GM21737 (cell line): ENCODE results near the gene KLK13.

Source experiments
- ATAC-seq: cut with Tn5 transposase; IDR thresholded peaks from one replicate; pipeline ENCODE4 v1.9.1; 2021; ENCODE audit warnings: mild to moderate bottlenecking, moderate library complexity; ENCODE audit not compliant: unreplicated experiment

The KLK13 gene

GRCh38 chr19:51023946-51024345 lies 40.9 kb downstream of the KLK13 start:
- ATAC-seq: no peak

- no peak for ATAC-seq
Observed at GRCh38 chr19:51022526-51022925, 42.4 kb downstream of the KLK13 start.

- ATAC-seq: no peak
Observed at GRCh38 chr19:51020988-51021651, 43.8 kb downstream of the KLK13 start.

- no peak for ATAC-seq
Observed at GRCh38 chr19:51019544-51019925, 45.4 kb downstream of the KLK13 start, which contains the start of gene KLK10. TSS of gene KLK10 (minus strand) at chr19:51019709. CDS start at chr19:51019130, 579 bp downstream.

GRCh38 chr19:51018745-51019543 lies 45.9 kb downstream of the KLK13 start:
- no peak for ATAC-seq

GRCh38 chr19:51016798-51017683 lies 47.9 kb downstream of the KLK13 start:
- no peak for ATAC-seq

- no peak for ATAC-seq
Observed at GRCh38 chr19:51015691-51016267, 49.1 kb downstream of the KLK13 start.

- ATAC-seq: no peak
Observed at GRCh38 chr19:51014242-51014641, 50.6 kb downstream of the KLK13 start.

- no peak for ATAC-seq
Observed at GRCh38 chr19:51012661-51013190, 52.2 kb downstream of the KLK13 start.

GRCh38 chr19:51010066-51010795 lies 54.7 kb downstream of the KLK13 start:
- no peak for ATAC-seq

GRCh38 chr19:51009061-51009891 lies 55.6 kb downstream of the KLK13 start:
- ATAC-seq: no peak

GRCh38 chr19:51007488-51007887 lies 57.4 kb downstream of the KLK13 start:
- ATAC-seq: no peak

GRCh38 chr19:51006406-51006805 lies 58.5 kb downstream of the KLK13 start:
- ATAC-seq: no peak
